ENCODE data around the gene BRPF1.
A peak's percentile ranks its signal among the peaks of the same experiment; 100 is the strongest.

Gene BRPF1

GRCh38 chr3:9750556-9751411, 19.2 kb downstream of the BRPF1 start:
- H3K4me1 ChIP-seq (ENCODE audit: control insufficient read depth, insufficient read depth, low read length): peaks cover 8% of the 10 kb centered on the region; the same call in 1 of the 2 replicates
- peaks cover 68% of the 10 kb centered on the region for H3K36me3 ChIP-seq (ENCODE audit: control insufficient read depth, insufficient read depth, low read length)
- no peaks in the 10 kb centered on the region for H3K27me3 ChIP-seq (ENCODE audit: control insufficient read depth, insufficient read depth, low read length)
- H3K9me3 ChIP-seq (ENCODE audit: control insufficient read depth, insufficient read depth, low read length): no peaks in the 10 kb centered on the region
- peak overlapping the region; percentile 47; the same call in 1 of the 2 replicates for H3K9ac ChIP-seq (ENCODE audit: low read depth, low read length)
- H3K27ac ChIP-seq (ENCODE audit: low read depth, low read length): peak overlapping the region; percentile 94
- peak overlapping the region; percentile 70 for H3K4me3 ChIP-seq (ENCODE audit: low read depth, low read length)

DNA sequence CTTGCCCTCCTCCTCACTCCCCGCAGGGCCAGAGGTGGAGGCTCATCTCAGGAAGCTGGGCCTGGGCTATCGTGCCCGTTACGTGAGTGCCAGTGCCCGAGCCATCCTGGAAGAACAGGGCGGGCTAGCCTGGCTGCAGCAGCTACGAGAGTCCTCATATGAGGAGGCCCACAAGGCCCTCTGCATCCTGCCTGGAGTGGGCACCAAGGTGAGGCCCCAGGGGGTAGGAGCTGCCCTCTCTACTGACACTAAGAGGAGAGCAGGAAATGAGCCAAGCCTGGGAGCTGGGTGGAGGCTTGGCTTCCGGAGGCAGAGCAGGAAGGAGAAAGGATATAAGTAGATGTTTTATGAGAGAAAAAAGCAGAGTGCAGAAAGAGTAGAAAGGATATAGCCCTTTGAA, 23.1 kb downstream of the BRPF1 start:
- Histone ChIP-seq H3K9me3 (ENCODE audit: control insufficient read depth, insufficient read depth, low read length) (no peaks in the 10 kb centered on the region), H3K4me3 (ENCODE audit: low read depth, low read length) (no peak overlapping the region), H3K36me3 (ENCODE audit: control insufficient read depth, insufficient read depth, low read length) (peaks cover 74% of the 10 kb centered on the region), H3K27ac (ENCODE audit: low read depth, low read length) (no peak overlapping the region), H3K9ac (ENCODE audit: low read depth, low read length) (no peak overlapping the region), H3K4me1 (ENCODE audit: control insufficient read depth, insufficient read depth, low read length) (peaks cover 4% of the 10 kb centered on the region; the same call in 1 of the 2 replicates), H3K27me3 (ENCODE audit: control insufficient read depth, insufficient read depth, low read length) (no peaks in the 10 kb centered on the region)

DNA sequence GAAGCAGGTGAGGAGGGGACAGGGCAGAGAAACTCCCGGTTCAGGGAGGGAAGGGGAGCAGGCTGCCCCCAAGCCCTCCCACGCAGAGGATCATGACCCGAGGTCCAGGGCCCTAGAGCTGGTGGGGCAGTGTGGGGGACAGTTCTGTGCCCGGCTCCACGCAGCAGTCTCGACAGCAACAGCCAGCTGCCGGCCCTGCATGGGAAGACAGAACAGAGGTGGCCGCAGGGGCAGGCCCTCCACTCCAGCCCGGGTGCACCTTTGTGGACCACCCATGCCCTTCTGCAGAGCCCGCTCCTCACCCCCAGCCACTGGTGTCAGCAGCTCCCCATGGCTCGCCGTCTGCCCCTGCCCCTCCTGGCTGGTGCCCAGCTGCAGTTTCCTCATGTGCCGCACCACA, 25.9 kb downstream of the BRPF1 start:
- Histone ChIP-seq H3K27me3 (ENCODE audit: control insufficient read depth, insufficient read depth, low read length) (no peaks in the 10 kb centered on the region), H3K9me3 (ENCODE audit: control insufficient read depth, insufficient read depth, low read length) (no peaks in the 10 kb centered on the region), H3K27ac (ENCODE audit: low read depth, low read length) (no peak overlapping the region), H3K4me3 (ENCODE audit: low read depth, low read length) (no peak overlapping the region), H3K9ac (ENCODE audit: low read depth, low read length) (no peak overlapping the region), H3K4me1 (ENCODE audit: control insufficient read depth, insufficient read depth, low read length) (no peaks in the 10 kb centered on the region), H3K36me3 (ENCODE audit: control insufficient read depth, insufficient read depth, low read length) (peaks cover 57% of the 10 kb centered on the region)

GRCh38 chr3:9760779-9761505, 29.4 kb downstream of the BRPF1 start:
- Histone ChIP-seq H3K27me3 (ENCODE audit: control insufficient read depth, insufficient read depth, low read length) (no peaks in the 10 kb centered on the region), H3K4me3 (ENCODE audit: low read depth, low read length) (no peak overlapping the region), H3K9ac (ENCODE audit: low read depth, low read length) (no peak overlapping the region), H3K9me3 (ENCODE audit: control insufficient read depth, insufficient read depth, low read length) (no peaks in the 10 kb centered on the region), H3K36me3 (ENCODE audit: control insufficient read depth, insufficient read depth, low read length) (peaks cover 32% of the 10 kb centered on the region), H3K27ac (ENCODE audit: low read depth, low read length) (no peak overlapping the region), H3K4me1 (ENCODE audit: control insufficient read depth, insufficient read depth, low read length) (peaks cover 5% of the 10 kb centered on the region)

GRCh38 chr3:9761919-9762318, 30.4 kb downstream of the BRPF1 start:
- no peak overlapping the region for H3K27ac ChIP-seq (ENCODE audit: low read depth, low read length)
- peaks cover 9% of the 10 kb centered on the region for H3K4me1 ChIP-seq (ENCODE audit: control insufficient read depth, insufficient read depth, low read length)
- no peaks in the 10 kb centered on the region for H3K9me3 ChIP-seq (ENCODE audit: control insufficient read depth, insufficient read depth, low read length)
- H3K4me3 ChIP-seq (ENCODE audit: low read depth, low read length): no peak overlapping the region
- H3K9ac ChIP-seq (ENCODE audit: low read depth, low read length): no peak overlapping the region
- peaks cover 22% of the 10 kb centered on the region for H3K36me3 ChIP-seq (ENCODE audit: control insufficient read depth, insufficient read depth, low read length)
- H3K27me3 ChIP-seq (ENCODE audit: control insufficient read depth, insufficient read depth, low read length): 0 out of 2 replicates have a peak, but pooled peaks cover under 1% of the 10 kb centered on the region

- Histone ChIP-seq H3K4me1 (ENCODE audit: control insufficient read depth, insufficient read depth, low read length) (peaks cover 9% of the 10 kb centered on the region), H3K4me3 (ENCODE audit: low read depth, low read length) (no peak overlapping the region), H3K27me3 (ENCODE audit: control insufficient read depth, insufficient read depth, low read length) (0 out of 2 replicates have a peak, but pooled peaks cover 8% of the 10 kb centered on the region), H3K36me3 (ENCODE audit: control insufficient read depth, insufficient read depth, low read length) (peaks cover 12% of the 10 kb centered on the region), H3K9me3 (ENCODE audit: control insufficient read depth, insufficient read depth, low read length) (no peaks in the 10 kb centered on the region), H3K27ac (ENCODE audit: low read depth, low read length) (no peak overlapping the region), H3K9ac (ENCODE audit: low read depth, low read length) (no peak overlapping the region)
Measured at GRCh38 chr3:9762871-9763270, 31.3 kb downstream of the BRPF1 start.

DNA sequence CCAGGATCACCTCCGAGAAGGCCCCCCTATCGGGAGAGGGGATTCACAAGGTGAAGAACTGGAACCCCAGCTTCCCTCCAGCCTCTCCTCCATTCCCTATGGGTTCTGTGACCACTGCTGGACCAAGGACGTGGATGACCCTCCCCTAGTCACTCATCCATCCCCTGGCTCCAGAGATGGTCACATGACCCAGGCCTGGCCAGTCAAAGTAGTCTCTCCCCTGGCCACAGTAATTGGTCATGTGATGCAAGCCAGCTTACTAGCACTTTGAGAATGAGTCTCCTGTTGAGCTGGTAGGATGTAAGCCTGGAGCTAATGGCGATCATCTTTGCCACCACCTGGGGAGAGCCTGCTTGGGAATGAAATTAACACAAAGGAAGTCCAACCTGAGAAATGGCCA, 34.3 kb downstream of the BRPF1 start:
- Histone ChIP-seq H3K9ac (ENCODE audit: low read depth, low read length) (no peak overlapping the region), H3K4me1 (ENCODE audit: control insufficient read depth, insufficient read depth, low read length) (peaks cover 9% of the 10 kb centered on the region), H3K36me3 (ENCODE audit: control insufficient read depth, insufficient read depth, low read length) (no peaks in the 10 kb centered on the region; the same call in 1 of the 2 replicates), H3K27ac (ENCODE audit: low read depth, low read length) (no peak overlapping the region), H3K27me3 (ENCODE audit: control insufficient read depth, insufficient read depth, low read length) (peaks cover 8% of the 10 kb centered on the region), H3K4me3 (ENCODE audit: low read depth, low read length) (no peak overlapping the region), H3K9me3 (ENCODE audit: control insufficient read depth, insufficient read depth, low read length) (no peaks in the 10 kb centered on the region)

GRCh38 chr3:9767418-9767817, 35.9 kb downstream of the BRPF1 start:
- peaks cover 19% of the 10 kb centered on the region for H3K27me3 ChIP-seq (ENCODE audit: control insufficient read depth, insufficient read depth, low read length)
- no peak overlapping the region for H3K4me3 ChIP-seq (ENCODE audit: low read depth, low read length)
- no peaks in the 10 kb centered on the region for H3K9me3 ChIP-seq (ENCODE audit: control insufficient read depth, insufficient read depth, low read length)
- H3K36me3 ChIP-seq (ENCODE audit: control insufficient read depth, insufficient read depth, low read length): no peaks in the 10 kb centered on the region
- no peak overlapping the region for H3K27ac ChIP-seq (ENCODE audit: low read depth, low read length)
- H3K4me1 ChIP-seq (ENCODE audit: control insufficient read depth, insufficient read depth, low read length): peaks cover 9% of the 10 kb centered on the region
- no peak overlapping the region for H3K9ac ChIP-seq (ENCODE audit: low read depth, low read length)

GRCh38 chr3:9768141-9768775, 36.7 kb downstream of the BRPF1 start:
- H3K27me3 ChIP-seq (ENCODE audit: control insufficient read depth, insufficient read depth, low read length): peaks cover 21% of the 10 kb centered on the region
- no peaks in the 10 kb centered on the region for H3K36me3 ChIP-seq (ENCODE audit: control insufficient read depth, insufficient read depth, low read length)
- H3K9me3 ChIP-seq (ENCODE audit: control insufficient read depth, insufficient read depth, low read length): no peaks in the 10 kb centered on the region
- H3K9ac ChIP-seq (ENCODE audit: low read depth, low read length): no peak overlapping the region
- no peak overlapping the region for H3K4me3 ChIP-seq (ENCODE audit: low read depth, low read length)
- no peak overlapping the region for H3K27ac ChIP-seq (ENCODE audit: low read depth, low read length)
- H3K4me1 ChIP-seq (ENCODE audit: control insufficient read depth, insufficient read depth, low read length): peaks cover 9% of the 10 kb centered on the region

GRCh38 chr3:9769012-9769411, 37.5 kb downstream of the BRPF1 start:
- Histone ChIP-seq H3K4me1 (ENCODE audit: control insufficient read depth, insufficient read depth, low read length) (peaks cover 9% of the 10 kb centered on the region), H3K27ac (ENCODE audit: low read depth, low read length) (no peak overlapping the region), H3K36me3 (ENCODE audit: control insufficient read depth, insufficient read depth, low read length) (no peaks in the 10 kb centered on the region), H3K9me3 (ENCODE audit: control insufficient read depth, insufficient read depth, low read length) (no peaks in the 10 kb centered on the region), H3K4me3 (ENCODE audit: low read depth, low read length) (peak overlapping the region; percentile 58; the same call in 1 of the 2 replicates), H3K27me3 (ENCODE audit: control insufficient read depth, insufficient read depth, low read length) (peaks cover 21% of the 10 kb centered on the region), H3K9ac (ENCODE audit: low read depth, low read length) (no peak overlapping the region)

Measured in HUES48 (cell line).